HepG2 (cell line): ENCODE data around the gene IRF4.

ENCODE experiments used
- ZFYVE20 ChIP-seq: sonication (generic); formaldehyde crosslinking; IDR thresholded peaks from 2 replicates; pipeline ENCODE4 v1.8.0; 2023; ENCODE audit warnings: low read depth, mild to moderate bottlenecking, moderate library complexity, missing genetic modification reagents, borderline replicate concordance
- TF ChIP-seq, protein P1 (sequence below): sonication (generic); formaldehyde crosslinking; IDR thresholded peaks from 2 replicates; pipeline ENCODE4 v1.4.0; 2020; ENCODE audit warnings: missing genetic modification reagents

DNA sequence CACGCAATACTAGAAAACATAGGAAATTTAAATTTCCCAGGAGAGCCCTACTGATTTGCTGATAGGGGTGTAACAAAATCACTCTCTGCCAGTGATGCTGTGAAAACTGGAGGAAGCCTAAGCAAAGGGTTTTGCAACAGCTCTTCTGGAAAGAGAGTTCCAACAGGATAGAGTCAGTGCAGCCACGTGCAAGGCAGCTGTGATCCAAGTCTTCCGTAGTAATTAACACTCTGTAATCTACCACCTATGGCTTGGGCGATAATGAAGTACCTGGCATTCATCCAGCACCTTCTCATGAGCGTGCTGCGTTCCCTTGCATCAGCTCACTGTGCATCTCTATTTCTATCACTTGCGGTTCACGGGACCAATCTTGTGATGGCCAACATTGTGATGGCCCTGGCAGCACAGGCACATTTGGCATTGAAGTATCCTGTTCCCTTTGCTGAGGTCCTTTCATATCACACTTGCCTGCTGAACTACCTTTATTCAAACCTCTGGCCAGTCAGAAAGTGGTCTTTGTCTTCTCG is 48.2 kb downstream of the IRF4 start:
- no peak for TF ChIP-seq ZFYVE20 (CRISPR knock-in tag)
- TF ChIP-seq, protein P1, sequence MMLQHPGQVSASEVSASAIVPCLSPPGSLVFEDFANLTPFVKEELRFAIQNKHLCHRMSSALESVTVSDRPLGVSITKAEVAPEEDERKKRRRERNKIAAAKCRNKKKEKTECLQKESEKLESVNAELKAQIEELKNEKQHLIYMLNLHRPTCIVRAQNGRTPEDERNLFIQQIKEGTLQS (CRISPR knock-in tag), result no peak
